IPS-20b (cell line): ENCODE measurements around the gene TST.
"Not testable (repeated sequence)": the region's sequence is repeated elsewhere in the genome, so short reads cannot be mapped to it uniquely, and the experiment has no call there.

Experiments
- H3K27ac ChIP-seq: one replicate; pipeline ENCODE4 v1.5.1; 2013; ENCODE audit warnings: low read length
- H3K27me3 ChIP-seq: 2 replicates; pipeline ENCODE4 v1.6.1; 2013; ENCODE audit warnings: mild to moderate bottlenecking, low read length, inconsistent platforms; ENCODE audit not compliant: insufficient read depth
- H3K36me3 ChIP-seq: 2 replicates; pipeline ENCODE4 v1.6.1; 2013; ENCODE audit warnings: low read depth, mild to moderate bottlenecking, inconsistent platforms, low read length, moderate library complexity; ENCODE audit not compliant: insufficient read depth
- H3K4me1 ChIP-seq: 2 replicates; pipeline ENCODE4 v1.6.1; 2013; ENCODE audit warnings: mild to moderate bottlenecking, control low read depth, inconsistent platforms, low read length, moderate library complexity; ENCODE audit not compliant: insufficient read depth
- H3K4me3 ChIP-seq: 2 replicates; pipeline ENCODE4 v1.5.1; 2013; ENCODE audit warnings: mild to moderate bottlenecking, low read length, inconsistent platforms
- H3K9ac ChIP-seq: 2 replicates; pipeline ENCODE4 v1.6.1; 2013; ENCODE audit warnings: low read depth, mild to moderate bottlenecking, inconsistent platforms, low read length, moderate library complexity
- H3K9me3 ChIP-seq: 2 replicates; pipeline ENCODE4 v1.6.1; 2013; ENCODE audit warnings: mild to moderate bottlenecking, low read depth, low read length, inconsistent platforms; ENCODE audit not compliant: insufficient read depth

TST gene

DNA sequence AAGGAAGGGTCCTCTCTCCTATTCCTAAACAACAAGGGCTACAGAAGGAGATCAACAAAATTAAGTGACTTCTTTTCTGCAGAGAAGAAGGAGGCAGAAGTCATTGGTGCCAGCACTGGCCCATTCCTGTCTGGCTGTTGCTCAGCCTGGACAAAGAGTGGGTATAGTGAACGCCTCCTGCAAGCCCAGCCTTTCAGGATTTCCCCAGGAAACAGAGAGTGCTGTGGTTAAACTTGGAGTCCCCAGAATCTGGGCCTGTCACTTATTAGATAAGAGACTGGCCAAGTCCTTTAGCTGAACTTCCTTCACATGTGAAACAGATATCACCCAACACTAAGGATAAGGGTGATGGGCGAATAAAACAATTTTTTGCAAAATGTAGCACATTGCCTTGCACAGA lies 10.9 kb downstream of the TST start:
- H3K9me3 ChIP-seq: no peaks in the 10 kb centered on the region
- H3K4me1 ChIP-seq: no peaks in the 10 kb centered on the region
- no peak overlapping the region for H3K4me3 ChIP-seq
- H3K27me3 ChIP-seq: peaks cover 36% of the 10 kb centered on the region
- H3K9ac ChIP-seq: no peak overlapping the region
- H3K27ac ChIP-seq: no peak overlapping the region
- H3K36me3 ChIP-seq: no peaks in the 10 kb centered on the region

DNA sequence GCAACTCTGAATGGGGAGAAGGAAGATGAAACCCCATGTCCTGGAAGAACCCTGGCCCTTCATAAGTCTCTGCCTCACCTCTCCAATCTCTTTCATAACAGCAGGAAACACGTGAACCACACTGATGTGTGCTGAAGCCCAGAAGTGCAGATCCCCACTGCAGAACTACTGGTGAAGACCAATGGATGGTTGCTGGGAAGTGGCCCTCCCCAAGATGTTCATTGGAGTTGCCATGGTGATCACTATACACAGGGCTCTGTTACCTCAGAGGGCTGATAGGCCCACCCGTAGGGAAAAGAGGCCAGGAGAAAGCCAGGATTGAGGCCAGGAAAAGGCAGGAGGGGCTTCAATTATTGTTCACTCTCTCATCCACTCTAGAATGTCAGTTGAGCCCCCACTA lies 11.6 kb downstream of the TST start:
- Histone ChIP-seq H3K27me3 (peaks cover 36% of the 10 kb centered on the region), H3K4me3 (no peak overlapping the region), H3K9ac (no peak overlapping the region), H3K9me3 (no peaks in the 10 kb centered on the region), H3K4me1 (no peaks in the 10 kb centered on the region), H3K36me3 (no peaks in the 10 kb centered on the region), H3K27ac (no peak overlapping the region)

DNA sequence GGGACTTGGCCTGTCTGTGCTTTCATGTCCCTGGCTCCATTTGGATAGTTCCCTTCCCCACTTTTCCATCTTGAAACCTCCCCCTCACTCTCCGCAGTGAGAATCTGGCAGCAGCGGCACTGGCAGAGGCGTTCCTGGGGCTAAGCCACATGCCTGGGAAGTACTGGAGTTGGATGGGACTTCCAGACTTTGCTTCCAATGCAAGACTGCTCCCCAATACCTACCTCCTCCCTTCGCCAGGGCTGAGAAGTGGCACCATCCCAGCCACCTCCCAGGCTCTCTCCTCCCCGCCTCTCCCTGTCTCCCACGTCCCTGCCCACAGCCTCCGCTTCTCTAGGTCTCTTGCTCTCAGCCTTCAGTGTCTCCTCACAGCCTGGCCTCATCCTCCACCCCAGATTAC lies 16.6 kb downstream of the TST start:
- Histone ChIP-seq H3K4me3 (no peak overlapping the region), H3K27me3 (peaks cover 12% of the 10 kb centered on the region), H3K36me3 (no peaks in the 10 kb centered on the region), H3K9ac (no peak overlapping the region), H3K27ac (no peak overlapping the region), H3K4me1 (no peaks in the 10 kb centered on the region), H3K9me3 (no peaks in the 10 kb centered on the region)

- Histone ChIP-seq H3K9me3 (no peaks in the 10 kb centered on the region), H3K9ac (no peak overlapping the region), H3K27me3 (peaks cover 4% of the 10 kb centered on the region), H3K4me3 (no peak overlapping the region), H3K27ac (no peak overlapping the region), H3K4me1 (no peaks in the 10 kb centered on the region), H3K36me3 (no peaks in the 10 kb centered on the region)
These were observed 17.4 kb downstream of the TST start for GRCh38 chr22:37001826-37002225.

DNA sequence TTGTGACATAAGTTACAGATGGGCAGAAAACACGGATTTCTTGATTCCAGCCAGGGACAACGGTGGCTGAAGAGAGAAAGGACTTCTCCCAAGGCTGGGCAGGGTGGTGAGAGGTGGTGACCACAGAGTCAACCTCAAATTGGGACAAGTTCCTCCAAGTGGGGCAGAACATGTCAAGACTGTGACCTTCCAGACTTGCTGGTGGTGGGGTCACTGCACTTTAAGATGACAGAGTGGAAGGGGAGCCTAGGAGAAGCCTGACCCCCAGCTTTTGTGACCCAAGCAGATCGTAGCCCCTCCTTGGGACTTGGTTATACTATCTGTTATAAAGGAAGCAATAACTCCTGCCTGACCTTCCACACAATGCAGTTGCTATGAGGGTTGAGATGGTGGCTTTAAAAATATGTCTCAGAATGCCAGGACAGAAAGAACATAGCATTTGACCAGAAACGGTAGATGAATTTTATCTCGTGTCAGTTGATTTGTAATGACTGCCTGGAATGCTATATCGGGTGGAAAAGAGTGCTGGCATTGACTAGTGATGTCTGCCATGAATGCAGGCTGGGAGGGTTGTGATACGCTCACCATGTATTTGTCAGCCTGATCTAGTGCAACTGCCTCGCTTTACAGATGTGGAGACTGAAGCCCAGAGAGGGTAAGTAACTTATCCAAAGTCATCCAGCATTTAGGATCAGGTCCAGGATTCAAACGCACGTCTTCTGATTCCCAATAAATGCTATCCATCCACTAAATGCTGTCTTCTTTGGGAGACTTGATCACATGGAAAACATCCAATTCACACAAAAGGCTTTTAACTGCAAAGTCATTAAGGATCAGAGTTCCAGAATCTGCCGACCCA lies 18.3 kb downstream of the TST start:
- H3K9me3 ChIP-seq: no peaks in the 10 kb centered on the region
- no peaks in the 10 kb centered on the region; the same call in 1 of the 2 replicates for H3K27me3 ChIP-seq
- H3K4me1 ChIP-seq: no peaks in the 10 kb centered on the region
- no peak overlapping the region for H3K9ac ChIP-seq
- no peak overlapping the region for H3K4me3 ChIP-seq
- no peaks in the 10 kb centered on the region for H3K36me3 ChIP-seq
- H3K27ac ChIP-seq: no peak overlapping the region

DNA sequence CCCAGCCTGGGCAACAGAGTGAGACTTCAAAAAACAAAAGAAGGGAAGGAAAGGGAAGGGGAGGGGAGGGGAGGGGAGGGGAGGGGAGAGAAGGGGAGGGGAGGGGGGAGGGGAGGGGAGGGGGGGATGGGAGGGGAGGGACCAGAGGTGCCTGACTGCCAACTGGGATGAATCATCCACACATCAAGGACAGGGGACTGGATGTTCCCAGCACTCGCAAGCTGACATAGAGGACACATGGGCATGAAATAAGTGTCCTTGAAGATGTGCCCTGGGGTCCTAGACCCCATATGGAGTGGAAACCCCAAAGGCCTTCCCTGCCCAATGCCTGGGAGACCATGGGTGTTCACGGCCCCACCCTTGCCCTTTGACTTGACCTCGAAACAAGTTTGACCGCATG lies 19.8 kb downstream of the TST start:
- H3K4me1 ChIP-seq: no peaks in the 10 kb centered on the region
- no peak overlapping the region for H3K9ac ChIP-seq
- no peaks in the 10 kb centered on the region for H3K9me3 ChIP-seq
- no peaks in the 10 kb centered on the region; the same call in 1 of the 2 replicates for H3K27me3 ChIP-seq
- no peak overlapping the region for H3K4me3 ChIP-seq
- H3K36me3 ChIP-seq: no peaks in the 10 kb centered on the region
- no peak overlapping the region for H3K27ac ChIP-seq

DNA sequence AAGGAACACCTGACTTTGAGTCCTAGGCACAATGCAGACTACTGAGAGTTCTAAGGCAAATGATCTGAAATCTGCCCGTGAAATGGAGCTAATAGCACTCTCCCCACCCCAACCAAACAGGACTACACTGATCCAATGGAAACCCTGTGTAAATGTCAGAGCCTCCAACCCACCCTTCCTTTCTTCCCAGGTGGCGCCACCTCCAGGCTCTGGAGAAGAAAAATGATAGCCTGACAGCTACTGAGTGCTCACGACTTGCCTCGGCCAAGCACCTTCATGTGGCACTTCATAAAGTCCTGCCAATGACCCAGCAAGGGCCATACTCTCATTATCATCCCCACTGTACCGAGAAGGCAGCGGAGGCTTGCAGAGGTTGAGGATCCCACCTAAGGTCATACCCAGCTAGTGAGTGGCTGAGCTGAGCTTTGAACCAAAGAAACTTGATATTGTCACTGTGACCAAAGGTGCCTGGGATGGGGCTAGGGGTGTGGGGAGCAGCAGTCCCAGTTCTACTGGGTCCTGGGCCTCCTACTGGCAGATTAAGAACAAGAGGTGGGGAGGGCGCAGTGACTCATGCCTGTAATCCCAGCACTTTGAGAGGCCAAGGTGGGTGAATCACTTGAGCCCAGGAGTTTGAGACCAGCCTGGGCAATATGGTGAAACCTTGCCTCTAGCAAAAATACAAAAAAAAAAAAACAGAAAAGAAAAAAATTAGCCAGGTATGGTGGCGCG lies 20.5 kb downstream of the TST start:
- no peak overlapping the region for H3K4me3 ChIP-seq
- no peak overlapping the region for H3K27ac ChIP-seq
- no peak overlapping the region for H3K9ac ChIP-seq
- no peaks in the 10 kb centered on the region for H3K4me1 ChIP-seq
- H3K27me3 ChIP-seq: no peaks in the 10 kb centered on the region; the same call in 1 of the 2 replicates
- H3K36me3 ChIP-seq: no peaks in the 10 kb centered on the region
- H3K9me3 ChIP-seq: no peaks in the 10 kb centered on the region

- no peaks in the 10 kb centered on the region for H3K9me3 ChIP-seq
- no peak overlapping the region for H3K4me3 ChIP-seq
- no peak overlapping the region for H3K27ac ChIP-seq
- H3K36me3 ChIP-seq: no peaks in the 10 kb centered on the region
- no peaks in the 10 kb centered on the region for H3K4me1 ChIP-seq
- no peak overlapping the region for H3K9ac ChIP-seq
- H3K27me3 ChIP-seq: no peaks in the 10 kb centered on the region; the same call in 1 of the 2 replicates
These were observed 21.5 kb downstream of the TST start for GRCh38 chr22:36997746-36998145.

DNA sequence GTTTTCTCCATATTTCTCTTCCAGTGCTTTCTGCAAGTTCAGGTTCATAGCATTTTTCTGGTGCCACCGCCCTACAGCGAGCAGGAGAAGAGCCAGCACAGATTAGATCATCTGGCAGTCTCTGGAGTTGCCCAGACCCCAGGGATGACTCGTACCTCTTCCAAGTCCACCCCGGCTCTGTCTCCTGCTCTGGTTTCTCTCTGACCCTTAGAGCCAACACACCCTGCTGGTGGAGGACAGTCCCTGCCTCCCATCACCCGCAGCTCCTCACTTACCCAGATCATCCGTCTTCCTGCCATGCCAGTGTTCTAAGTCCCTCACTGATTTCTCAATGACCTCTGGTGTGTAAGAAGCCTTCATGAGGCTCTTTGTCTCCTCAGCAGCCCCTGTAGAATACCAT lies 28.0 kb downstream of the TST start:
- Histone ChIP-seq H3K4me1 (no peaks in the 10 kb centered on the region), H3K9me3 (no peaks in the 10 kb centered on the region), H3K4me3 (no peak overlapping the region), H3K36me3 (no peaks in the 10 kb centered on the region), H3K27me3 (0 out of 2 replicates have a peak, but pooled peaks cover 3% of the 10 kb centered on the region), H3K27ac (no peak overlapping the region), H3K9ac (no peak overlapping the region)

GRCh38 chr22:36990457-36990856 lies 28.8 kb downstream of the TST start:
- no peak overlapping the region for H3K27ac ChIP-seq
- no peak overlapping the region for H3K4me3 ChIP-seq
- no peaks in the 10 kb centered on the region for H3K36me3 ChIP-seq
- 0 out of 2 replicates have a peak, but pooled peaks cover 3% of the 10 kb centered on the region for H3K27me3 ChIP-seq
- H3K4me1 ChIP-seq: no peaks in the 10 kb centered on the region
- H3K9ac ChIP-seq: no peak overlapping the region
- H3K9me3 ChIP-seq: peaks cover 7% of the 10 kb centered on the region

- H3K4me1 ChIP-seq, H3K9ac ChIP-seq, H3K27me3 ChIP-seq, H3K27ac ChIP-seq, H3K36me3 ChIP-seq, H3K4me3 ChIP-seq: not testable (repeated sequence)
- H3K9me3 ChIP-seq: peaks cover 11% of the 10 kb centered on the region
These were observed 30.2 kb downstream of the TST start for GRCh38 chr22:36989012-36989411.
